Fibroblast of mammary gland (primary cell): ENCODE measurements around the gene LPIN1.

Experiments used
- DNase-seq: peaks from one replicate; pipeline ENCODE4 v3.0.0-alpha.2; 2010; ENCODE audit warnings: low read depth
- H3K4me3 ChIP-seq: 2 replicates; pipeline ENCODE4 v1.5.1; 2011; ENCODE audit warnings: low read depth, mild to moderate bottlenecking, low read length, moderate library complexity; ENCODE audit not compliant: control insufficient read depth
- CTCF ChIP-seq: conservative IDR thresholded peaks from 2 replicates; pipeline ENCODE4 v1.5.1; 2011; ENCODE audit warnings: low read depth, low read length, inconsistent platforms; ENCODE audit not compliant: control insufficient read depth, insufficient read depth

The LPIN1 gene

GRCh38 chr2:11788461-11789124 is 42.2 kb downstream of the LPIN1 start:
- TF ChIP-seq CTCF: no peak
- H3K4me3 ChIP-seq: no peak overlapping the region
- no peak for DNase-seq

GRCh38 chr2:11789243-11789642 is 42.8 kb downstream of the LPIN1 start:
- no peak for DNase-seq

GRCh38 chr2:11790228-11790627 is 43.8 kb downstream of the LPIN1 start:
- TF ChIP-seq CTCF: no peak
- no peak overlapping the region for H3K4me3 ChIP-seq
- no peak for DNase-seq

More at GRCh38 chr2:11789243-11789642, 42.8 kb downstream of the LPIN1 start:
- TF ChIP-seq CTCF: no peak
- H3K4me3 ChIP-seq: no peak overlapping the region

GRCh38 chr2:11795590-11795989 is 49.2 kb downstream of the LPIN1 start:
- DNase-seq: peak; percentile 21
- no peak for TF ChIP-seq CTCF
- no peak overlapping the region for H3K4me3 ChIP-seq

GRCh38 chr2:11796190-11797171 is 50.0 kb downstream of the LPIN1 start:
- no peak for TF ChIP-seq CTCF

GRCh38 chr2:11797846-11798245 is 51.4 kb downstream of the LPIN1 start:
- no peak for DNase-seq
- TF ChIP-seq CTCF: no peak
- H3K4me3 ChIP-seq: no peak overlapping the region

More at GRCh38 chr2:11796190-11797171, 50.0 kb downstream of the LPIN1 start:
- H3K4me3 ChIP-seq: no peak overlapping the region
- peak; percentile 92 for DNase-seq
